Upper lobe of left lung (tissue), 6 donors: ENCODE measurements around the gene MAP3K10. TPM values are rescaled to one million over a fixed set of nuclear protein-coding genes. Genes with fewer than 3 reads are reported as not detected.
A peak's percentile ranks its signal among the peaks of the same experiment; 100 is the strongest.
"Not testable (repeated sequence)": the region's sequence is repeated elsewhere in the genome, so short reads cannot be mapped to it uniquely, and the experiment has no call there.

Experiments
- ATAC-seq, 2 donors: fragments of 200-7000 bp; cut with Tn5 transposase; one replicate each; pipeline ENCODE4 v1.9.1; 2022; ENCODE audit warnings: mild to moderate bottlenecking in 2 of 2, moderate library complexity in 2 of 2; ENCODE audit not compliant: low FRiP score in 2 of 2
- DNase-seq, 2 donors: peaks; one replicate each; pipeline ENCODE4 v3.0.0-alpha.2; 2019 to 2020
- H3K27ac ChIP-seq, 4 donors: fragments of 200-600 bp; sonication (generic); one replicate each; pipeline ENCODE4 v1.5.1; 2016 to 2019
- H3K27me3 ChIP-seq, 4 donors: fragments of 200-600 bp; sonication (generic); one replicate each; pipeline ENCODE4 v1.5.1; 2017 to 2019
- H3K36me3 ChIP-seq, 4 donors: fragments of 200-600 bp; sonication (generic); one replicate each; pipeline ENCODE4 v1.5.1; 2016 to 2019
- H3K4me1 ChIP-seq, 4 donors: fragments of 200-600 bp; sonication (generic); one replicate each; pipeline ENCODE4 v1.5.1; 2018 to 2019
- H3K4me3 ChIP-seq, 4 donors: fragments of 200-600 bp; sonication (generic); one replicate each; pipeline ENCODE4 v1.5.1; 2017 to 2019; ENCODE audit warnings: mild to moderate bottlenecking in 2 of 4, moderate library complexity in 1 of 4
- H3K9me3 ChIP-seq, 4 donors: fragments of 200-600 bp; sonication (generic); one replicate each; pipeline ENCODE4 v1.5.1; 2018 to 2019
- EP300 ChIP-seq, 4 donors: sonication (generic); formaldehyde crosslinking; IDR thresholded peaks; one replicate each; pipeline ENCODE4 v1.5.1; 2017; ENCODE audit warnings: antibody characterized with exemption in 4 of 4, control low read depth in 2 of 4
- POLR2A ChIP-seq, 4 donors: fragments of 450-650 bp; IDR thresholded peaks; one replicate each; pipeline ENCODE4 v1.5.1; 2016 to 2017; ENCODE audit warnings: antibody characterized with exemption in 4 of 4, mild to moderate bottlenecking in 2 of 4
- POLR2AphosphoS5 ChIP-seq, 2 donors: sonication (generic); formaldehyde crosslinking; IDR thresholded peaks; one replicate each; pipeline ENCODE4 v1.5.1; 2017; ENCODE audit warnings: antibody characterized with exemption in 2 of 2
- WGBS, 2 donors: methylation state at CpG; one replicate each; pipeline ENCODE4 v1.1.5; 2017 to 2018; 5-methylcytosine and 5-hydroxymethylcytosine counted together
- total RNA-seq, 6 donors: library from RNA; depleted of rRNA in 4 of 6; stranded (reverse); fragments of >200 nt in 4 of 6; gene quantifications; one replicate each; pipeline versions ENCODE4 v1.1.0 to v1.2.1, GENCODE V29; 2016 to 2021
- TF ChIP-seq, protein P1 (sequence below), 6 experiments: fragments of 450-650 bp in 4 of 6; fragments of 200-600 bp in 2 of 6; sonication (generic) in 2 of 6; IDR thresholded peaks; one replicate each; pipeline ENCODE4 v1.5.1; 2016 to 2019; ENCODE audit warnings: antibody characterized with exemption in 6 of 6
- donor health status: DM: no; HTN: no; CAD: no; lungs with moderate emphysema.
- donor health status: DM: no; HTN: yes; CAD: no; lungs with severe emphysema.

Gene MAP3K10
- total RNA-seq = 10 to 100 TPM in 5 of 6 donors, 1 to 10 TPM in 1; 9.0 to 56.6 (median 18.4) TPM

DNA sequence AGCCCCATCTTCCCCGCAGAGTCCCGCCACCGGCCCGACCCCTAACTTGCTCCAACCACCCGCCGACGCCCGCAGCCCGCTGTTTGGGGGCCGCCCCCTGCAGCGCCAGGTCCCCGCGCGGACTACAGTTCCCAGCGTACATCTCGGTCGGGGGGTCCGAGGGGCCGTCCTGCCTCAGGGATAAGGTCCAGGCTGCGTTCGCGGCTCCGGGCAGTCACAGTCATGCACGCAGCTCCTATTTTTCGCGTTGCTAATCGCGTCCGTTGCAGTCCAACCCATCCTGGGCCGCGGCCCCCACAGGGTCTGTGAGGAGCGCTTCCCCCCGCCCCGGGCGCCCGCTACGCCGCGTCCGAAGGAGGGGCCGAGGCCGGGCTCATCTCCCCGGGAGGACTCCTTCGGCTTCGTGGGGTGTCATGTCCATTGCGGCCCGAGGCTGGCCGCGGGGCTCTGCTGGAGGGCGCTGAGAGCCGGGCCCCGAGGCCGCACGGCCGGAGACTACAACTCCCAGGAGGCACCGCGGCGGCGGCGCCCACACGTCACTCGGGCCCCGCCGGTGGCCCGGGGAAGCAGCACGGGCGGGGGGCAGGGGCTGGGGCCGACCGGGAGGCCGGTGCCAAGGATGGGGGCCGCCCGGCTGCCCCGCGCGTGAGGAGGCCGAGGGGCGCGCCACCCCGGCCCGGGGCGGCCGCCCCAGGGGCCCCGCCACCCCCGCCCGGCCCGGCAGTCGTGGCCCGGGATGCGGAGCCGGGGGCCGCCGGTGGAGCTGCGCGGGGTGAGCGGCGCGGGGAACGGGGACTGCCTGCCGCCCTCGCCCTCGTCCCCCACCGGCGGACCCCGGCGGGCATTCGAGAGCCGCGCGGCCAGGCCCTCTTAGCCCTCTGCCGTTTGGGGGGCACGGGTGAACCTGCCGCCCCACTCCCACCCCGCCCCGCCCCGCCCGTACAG, at the start of gene MAP3K10:
TSS of gene MAP3K10 (plus strand) at position 536 of the 945 bp plus-strand sequence. CDS start 606 bp downstream, outside the sequence.
- TF ChIP-seq POLR2AphosphoS5 (IDR thresholded peaks at IDR 0.05) (peak in 1 of 2 donors; percentile 20), EP300 (IDR thresholded peaks at IDR 0.05) (no peak), POLR2A (IDR thresholded peaks at IDR 0.05) (peak in 2 of 4 donors; percentile 18 to 48)
- TF ChIP-seq, protein P1, sequence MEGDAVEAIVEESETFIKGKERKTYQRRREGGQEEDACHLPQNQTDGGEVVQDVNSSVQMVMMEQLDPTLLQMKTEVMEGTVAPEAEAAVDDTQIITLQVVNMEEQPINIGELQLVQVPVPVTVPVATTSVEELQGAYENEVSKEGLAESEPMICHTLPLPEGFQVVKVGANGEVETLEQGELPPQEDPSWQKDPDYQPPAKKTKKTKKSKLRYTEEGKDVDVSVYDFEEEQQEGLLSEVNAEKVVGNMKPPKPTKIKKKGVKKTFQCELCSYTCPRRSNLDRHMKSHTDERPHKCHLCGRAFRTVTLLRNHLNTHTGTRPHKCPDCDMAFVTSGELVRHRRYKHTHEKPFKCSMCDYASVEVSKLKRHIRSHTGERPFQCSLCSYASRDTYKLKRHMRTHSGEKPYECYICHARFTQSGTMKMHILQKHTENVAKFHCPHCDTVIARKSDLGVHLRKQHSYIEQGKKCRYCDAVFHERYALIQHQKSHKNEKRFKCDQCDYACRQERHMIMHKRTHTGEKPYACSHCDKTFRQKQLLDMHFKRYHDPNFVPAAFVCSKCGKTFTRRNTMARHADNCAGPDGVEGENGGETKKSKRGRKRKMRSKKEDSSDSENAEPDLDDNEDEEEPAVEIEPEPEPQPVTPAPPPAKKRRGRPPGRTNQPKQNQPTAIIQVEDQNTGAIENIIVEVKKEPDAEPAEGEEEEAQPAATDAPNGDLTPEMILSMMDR (IDR thresholded peaks at IDR 0.05) = no peak
- DNase-seq = peak; percentile 59 to 97
- Histone ChIP-seq H3K27me3 (no peaks in the 10 kb centered on the region), H3K27ac (peak within 1 kb of the TSS; percentile 84 to 96 (median 92)), H3K4me1 (peaks cover 12 to 29% (median 19%) of the 10 kb centered on the region in 4 donors), H3K36me3 (no peaks in the 10 kb centered on the region), H3K4me3 (peak within 1 kb of the TSS; percentile 70 to 96 (median 89)), H3K9me3 (no peaks in the 10 kb centered on the region)
- WGBS, 2 donors = 0 to 2% methylated on average over 18 to 57 of the region's 116 CpGs
- peak; percentile 89 to 97 for ATAC-seq

DNA sequence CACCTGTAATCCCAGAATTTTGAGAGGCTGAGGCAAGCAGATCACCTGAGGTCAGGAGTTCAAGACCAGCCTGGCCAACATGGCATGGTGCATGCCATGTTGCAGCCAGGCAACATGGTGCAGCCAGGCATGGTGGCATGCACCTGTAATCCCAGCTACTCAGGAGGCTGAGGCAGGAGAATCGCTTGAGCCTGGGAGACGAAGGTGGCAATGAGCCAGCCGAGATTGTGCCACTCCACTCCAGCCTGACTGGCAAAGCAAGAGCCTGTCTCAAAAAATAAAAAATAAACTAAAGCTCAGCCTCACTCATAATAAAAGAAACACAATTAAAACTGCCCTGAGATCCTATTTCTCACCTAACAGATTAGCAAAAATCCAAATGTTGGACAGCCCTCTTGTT, 49.7 kb upstream of the MAP3K10 start:
- no peak overlapping the region for H3K27ac ChIP-seq
- H3K36me3 ChIP-seq = no peaks in the 10 kb centered on the region
- ATAC-seq (no peak), DNase-seq (peak in 1 of 2 donors; percentile 50)
- WGBS, 2 donors = 54 to 62% methylated on average over 3 of the region's 3 CpGs
- TF ChIP-seq POLR2A (IDR thresholded peaks at IDR 0.05) = no peak
- TF ChIP-seq POLR2AphosphoS5 (IDR thresholded peaks at IDR 0.05) = no peak
- no peak overlapping the region for H3K4me3 ChIP-seq
- H3K27me3 ChIP-seq = no peaks in the 10 kb centered on the region
- peaks cover 0 to 4% (median 0%) of the 10 kb centered on the region in 4 donors for H3K4me1 ChIP-seq
- H3K9me3 ChIP-seq = no peaks in the 10 kb centered on the region

DNA sequence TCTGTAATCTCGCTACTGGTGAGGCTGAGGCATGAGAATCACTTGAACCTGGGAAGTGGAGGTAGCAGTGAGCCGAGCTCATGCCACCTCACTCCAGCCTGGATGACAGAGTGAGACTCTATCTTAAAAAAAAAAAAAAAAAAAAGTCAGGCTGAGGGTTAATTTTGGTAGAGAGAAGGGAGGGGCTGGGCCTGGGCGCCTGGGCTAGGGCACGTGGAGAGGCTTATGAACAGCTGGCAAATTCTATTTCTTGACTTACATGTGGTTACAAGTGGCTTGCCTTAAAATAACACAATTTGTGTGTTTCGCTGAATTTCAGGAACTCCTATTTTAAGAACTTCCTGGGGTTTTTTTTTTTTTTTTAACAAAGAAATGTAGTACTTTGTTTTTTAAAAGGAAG, 47.6 kb upstream of the MAP3K10 start:
- Histone ChIP-seq H3K4me3 (no peak overlapping the region), H3K27ac (no peak overlapping the region), H3K27me3 (no peaks in the 10 kb centered on the region), H3K4me1 (peaks cover 0 to 10% (median 0%) of the 10 kb centered on the region in 4 donors), H3K36me3 (no peaks in the 10 kb centered on the region), H3K9me3 (no peaks in the 10 kb centered on the region)
- DNase-seq (no peak), ATAC-seq (no peak)
- no peak for TF ChIP-seq POLR2AphosphoS5 (IDR thresholded peaks at IDR 0.05)
- no peak for TF ChIP-seq POLR2A (IDR thresholded peaks at IDR 0.05)
- no peak for TF ChIP-seq EP300 (IDR thresholded peaks at IDR 0.05)
- TF ChIP-seq, protein P1 (IDR thresholded peaks at IDR 0.05) = no peak
- 22 to 29% methylated on average over 5 of the region's 5 CpGs for WGBS, 2 donors

DNA sequence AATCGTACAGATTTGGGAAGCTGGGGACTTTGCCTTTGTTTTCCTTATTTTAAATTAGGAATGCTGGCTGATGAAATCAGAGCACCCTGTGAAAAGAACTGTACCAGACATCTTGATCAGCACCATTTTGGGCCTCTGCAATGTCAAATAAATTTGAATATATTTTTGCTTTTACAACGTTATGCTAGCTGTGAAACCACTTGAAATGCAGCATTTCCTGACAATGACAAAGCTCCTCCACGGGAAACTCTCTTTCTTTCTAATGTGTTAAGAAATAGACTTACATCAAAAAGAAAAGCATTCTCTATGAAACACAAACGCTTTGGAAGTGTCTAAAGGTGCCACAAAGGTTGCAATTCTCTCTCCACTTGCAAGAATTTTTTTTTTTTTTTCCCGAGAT, 47.1 kb upstream of the MAP3K10 start:
- Histone ChIP-seq H3K4me1 (peaks cover 0 to 10% (median 0%) of the 10 kb centered on the region in 4 donors), H3K36me3 (no peaks in the 10 kb centered on the region), H3K27ac (no peak overlapping the region), H3K4me3 (no peak overlapping the region), H3K27me3 (no peaks in the 10 kb centered on the region), H3K9me3 (no peaks in the 10 kb centered on the region)
- WGBS, 2 donors = 18 to 20% methylated on average over 5 of the region's 5 CpGs
- TF ChIP-seq POLR2A (IDR thresholded peaks at IDR 0.05) = no peak
- TF ChIP-seq EP300 (IDR thresholded peaks at IDR 0.05) = no peak
- TF ChIP-seq, protein P1 (IDR thresholded peaks at IDR 0.05) = no peak
- TF ChIP-seq POLR2AphosphoS5 (IDR thresholded peaks at IDR 0.05) = no peak
- DNase-seq = no peak
- no peak for ATAC-seq

DNA sequence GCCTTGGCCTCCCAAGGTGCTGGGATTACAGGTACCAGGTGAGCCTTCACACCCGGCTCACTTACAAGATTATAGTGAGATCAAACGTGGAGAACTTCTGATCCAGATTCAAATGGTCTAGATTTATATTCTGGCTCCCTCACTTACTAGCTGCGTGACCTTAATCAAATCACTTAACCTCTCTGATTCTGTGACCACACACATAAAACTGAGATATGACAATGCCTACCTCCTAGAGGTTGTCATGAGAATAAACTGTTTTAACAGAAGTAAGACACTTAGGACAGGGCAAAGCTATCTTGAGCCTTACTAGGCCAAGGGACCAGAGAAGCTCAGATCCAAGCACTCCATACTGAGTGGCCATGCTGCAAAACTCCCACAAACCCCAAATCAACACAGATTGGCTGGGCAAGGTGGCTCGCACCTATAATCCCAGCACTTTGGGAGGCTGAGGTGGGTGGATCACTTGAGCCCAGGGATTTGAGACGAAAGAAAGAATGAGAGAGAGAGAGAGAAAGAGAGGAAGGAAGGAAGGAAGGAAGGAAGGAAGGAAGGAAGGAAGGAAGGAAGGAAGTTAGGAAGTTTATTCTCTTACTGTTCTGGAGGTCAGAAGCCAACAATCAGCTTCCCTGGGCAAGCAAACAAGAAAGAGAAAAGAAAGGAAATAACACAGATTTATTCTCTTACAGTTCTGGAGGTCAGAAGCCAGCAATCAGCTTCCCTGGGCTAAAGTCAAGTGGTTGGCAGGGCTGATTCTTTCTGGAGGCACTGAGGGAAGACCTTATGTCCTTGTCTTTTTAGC, 46.1 kb upstream of the MAP3K10 start:
- H3K4me1 ChIP-seq = peaks cover 0 to 7% (median 0%) of the 10 kb centered on the region in 4 donors
- H3K36me3 ChIP-seq = no peaks in the 10 kb centered on the region
- TF ChIP-seq EP300 (IDR thresholded peaks at IDR 0.05) = no peak
- TF ChIP-seq, protein P1 (IDR thresholded peaks at IDR 0.05) = no peak
- no peak for TF ChIP-seq POLR2AphosphoS5 (IDR thresholded peaks at IDR 0.05)
- no peak for TF ChIP-seq POLR2A (IDR thresholded peaks at IDR 0.05)
- H3K9me3 ChIP-seq = no peaks in the 10 kb centered on the region
- no peaks in the 10 kb centered on the region for H3K27me3 ChIP-seq
- H3K27ac ChIP-seq = no peak overlapping the region
- WGBS, 2 donors = 69 to 79% methylated on average over 5 of the region's 5 CpGs
- ATAC-seq (no peak), DNase-seq (no peak)
- H3K4me3 ChIP-seq = no peak overlapping the region

DNA sequence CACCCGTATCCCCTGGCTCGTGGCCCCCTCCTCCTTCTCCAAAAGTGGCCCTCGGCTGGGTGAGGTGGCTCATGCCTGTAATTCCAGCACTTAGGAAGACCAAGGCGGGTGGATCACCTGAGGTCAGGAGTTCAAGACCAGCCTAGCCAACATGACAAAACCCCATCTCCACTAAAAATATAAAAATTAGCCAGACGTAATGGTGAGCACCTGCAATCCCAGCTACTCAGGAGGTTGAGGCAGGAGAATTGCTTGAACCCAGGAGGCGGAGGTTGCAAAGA, 45.5 kb upstream of the MAP3K10 start:
- not testable (repeated sequence) for H3K9me3 ChIP-seq, H3K4me1 ChIP-seq, H3K4me3 ChIP-seq, ATAC-seq, DNase-seq, H3K27ac ChIP-seq, H3K36me3 ChIP-seq, H3K27me3 ChIP-seq
- WGBS, 2 donors = 70 to 75% methylated on average over 6 of the region's 6 CpGs
